ENCODE results near the gene TUT1.

DNA sequence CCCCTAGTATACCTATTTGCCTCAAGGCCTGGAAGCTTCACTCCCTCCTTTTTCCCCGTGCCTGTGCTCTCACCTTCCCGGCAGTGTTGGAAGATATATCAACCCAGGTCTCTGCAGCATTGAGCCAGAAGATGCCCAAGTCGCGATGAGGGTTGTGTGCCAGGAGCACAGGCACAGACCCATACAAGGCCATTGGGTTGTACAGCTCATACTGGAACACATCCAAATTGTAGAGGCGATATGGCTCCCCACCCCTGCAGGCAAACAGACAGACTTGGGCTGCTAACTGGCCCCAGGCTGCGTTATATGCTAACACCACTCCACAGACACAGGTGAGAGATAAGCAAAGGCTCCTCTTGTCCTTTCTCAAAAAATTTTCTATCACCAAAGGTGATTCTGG is 41.2 kb upstream of the TUT1 start:
- no peak for TF ChIP-seq CTCF (IDR thresholded peaks at IDR 0.05; ENCODE audit: low read depth, low read length, missing input control)
- TF ChIP-seq, protein P1, sequence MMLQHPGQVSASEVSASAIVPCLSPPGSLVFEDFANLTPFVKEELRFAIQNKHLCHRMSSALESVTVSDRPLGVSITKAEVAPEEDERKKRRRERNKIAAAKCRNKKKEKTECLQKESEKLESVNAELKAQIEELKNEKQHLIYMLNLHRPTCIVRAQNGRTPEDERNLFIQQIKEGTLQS (IDR thresholded peaks at IDR 0.05), result no peak
- no peak for TF ChIP-seq RAD21 (IDR thresholded peaks at IDR 0.05)
- no peak for TF ChIP-seq EGR1 (IDR thresholded peaks at IDR 0.05; ENCODE audit: low read depth in 2 of 2)
- TF ChIP-seq TAF1 (conservative IDR thresholded peaks at IDR 0.05), result no peak

All from liver (tissue), 3 donors.